Loucy (cell line): ENCODE measurements around the gene TTPAL.

ENCODE experiments used
- H2AFZ ChIP-seq: fragments of 200-600 bp; sonication (generic); 2 replicates; pipeline ENCODE4 v1.6.0; 2016; ENCODE audit warnings: antibody characterized with exemption, mild to moderate bottlenecking, low read length, moderate library complexity
- H3F3A ChIP-seq: fragments of 200-600 bp; 2 replicates; pipeline ENCODE4 v1.6.0; 2016; ENCODE audit warnings: antibody characterized with exemption, low read depth, mild to moderate bottlenecking
- H3K27me3 ChIP-seq: fragments of 200-600 bp; sonication (generic); 2 replicates; pipeline ENCODE4 v1.6.1; 2014; ENCODE audit warnings: low read length, mild to moderate bottlenecking; ENCODE audit not compliant: insufficient read depth, poor library complexity, severe bottlenecking
- H3K36me3 ChIP-seq: fragments of 200-600 bp; sonication (generic); 2 replicates; pipeline ENCODE4 v1.6.1; 2016; ENCODE audit warnings: low read length; ENCODE audit not compliant: insufficient read depth
- H3K4me1 ChIP-seq: fragments of 200-600 bp; sonication (generic); 2 replicates; pipeline ENCODE4 v1.5.1; 2014; ENCODE audit warnings: low read length, mild to moderate bottlenecking; ENCODE audit not compliant: insufficient read depth, poor library complexity, severe bottlenecking
- H3K4me2 ChIP-seq: fragments of 200-600 bp; sonication (generic); 2 replicates; pipeline ENCODE4 v1.6.0; 2014; ENCODE audit warnings: antibody characterized with exemption, low read length, low read depth, mild to moderate bottlenecking; ENCODE audit not compliant: poor library complexity, severe bottlenecking
- H3K4me3 ChIP-seq: fragments of 200-600 bp; sonication (generic); 2 replicates; pipeline ENCODE4 v1.5.1; 2014; ENCODE audit warnings: low read length, mild to moderate bottlenecking, mixed read lengths; ENCODE audit not compliant: poor library complexity, severe bottlenecking
- H3K79me2 ChIP-seq: fragments of 200-600 bp; sonication (generic); 2 replicates; pipeline ENCODE4 v1.6.1; 2014; ENCODE audit warnings: low read length; ENCODE audit not compliant: insufficient read depth
- H3K9ac ChIP-seq: fragments of 200-600 bp; sonication (generic); 2 replicates; pipeline ENCODE4 v1.6.0; 2014; ENCODE audit warnings: mild to moderate bottlenecking, low read depth, low read length, moderate library complexity; ENCODE audit not compliant: poor library complexity, severe bottlenecking
- H3K9me2 ChIP-seq: fragments of 200-600 bp; sonication (generic); replicated peaks from 2 replicates; pipeline ENCODE4 v1.6.1; 2016; ENCODE audit warnings: low read depth, low read length, mixed read lengths
- H3K9me3 ChIP-seq: fragments of 200-600 bp; sonication (generic); 2 replicates; pipeline ENCODE4 v1.6.1; 2014; ENCODE audit warnings: mild to moderate bottlenecking, antibody characterized with exemption, low read length, low read depth; ENCODE audit not compliant: insufficient read depth
- H4K20me1 ChIP-seq: fragments of 200-600 bp; sonication (generic); 2 replicates; pipeline ENCODE4 v1.6.0; 2014; ENCODE audit warnings: antibody characterized with exemption, low read length, mild to moderate bottlenecking; ENCODE audit not compliant: insufficient read depth, poor library complexity, severe bottlenecking
- CTCF ChIP-seq: fragments of 200-600 bp; sonication (generic); conservative IDR thresholded peaks from 2 replicates; pipeline ENCODE4 v1.5.1; 2014; ENCODE audit warnings: mild to moderate bottlenecking, antibody characterized with exemption, low read length
- EZH2phosphoT487 ChIP-seq: fragments of 200-600 bp; IDR thresholded peaks from 2 replicates; pipeline ENCODE4 v1.6.1; 2018; ENCODE audit warnings: antibody characterized with exemption, mild to moderate bottlenecking, moderate library complexity, borderline replicate concordance

The TTPAL gene

GRCh38 chr20:44495802-44496481 is 20.3 kb downstream of the TTPAL start:
- no peak for TF ChIP-seq CTCF
- TF ChIP-seq EZH2phosphoT487: no peak
- H3K4me2 ChIP-seq: no peak overlapping the region

GRCh38 chr20:44496976-44497375 is 21.3 kb downstream of the TTPAL start:
- H3K4me3 ChIP-seq: no peak overlapping the region
- H3K9me3 ChIP-seq: no peaks in the 10 kb centered on the region
- H3K4me2 ChIP-seq: no peak overlapping the region
- TF ChIP-seq CTCF: no peak
- no peak for TF ChIP-seq EZH2phosphoT487
- no peaks in the 10 kb centered on the region for H3K4me1 ChIP-seq
- no peaks in the 10 kb centered on the region for H3K27me3 ChIP-seq
- H3K79me2 ChIP-seq: no peaks in the 10 kb centered on the region
- H4K20me1 ChIP-seq: no peaks in the 10 kb centered on the region
- H3F3A ChIP-seq: no peaks in the 10 kb centered on the region
- H3K36me3 ChIP-seq: peaks cover 93% of the 10 kb centered on the region
- no peak overlapping the region for H2AFZ ChIP-seq
- H3K9me2 ChIP-seq: no peaks in the 10 kb centered on the region
- H3K9ac ChIP-seq: no peak overlapping the region

More at GRCh38 chr20:44495802-44496481, 20.3 kb downstream of the TTPAL start:
- Histone ChIP-seq H3K27me3 (no peaks in the 10 kb centered on the region), H3K36me3 (peaks cover 92% of the 10 kb centered on the region), H3K9me2 (no peaks in the 10 kb centered on the region), H3F3A (no peaks in the 10 kb centered on the region), H2AFZ (no peak overlapping the region), H3K4me1 (no peaks in the 10 kb centered on the region), H3K4me3 (no peak overlapping the region), H3K9ac (no peak overlapping the region), H3K79me2 (no peaks in the 10 kb centered on the region), H3K9me3 (no peaks in the 10 kb centered on the region), H4K20me1 (no peaks in the 10 kb centered on the region)

- no peaks in the 10 kb centered on the region for H3K27me3 ChIP-seq
- no peak for TF ChIP-seq CTCF
- no peak for TF ChIP-seq EZH2phosphoT487
- no peak overlapping the region for H3K4me3 ChIP-seq
- no peak overlapping the region for H3K4me2 ChIP-seq
- H3K79me2 ChIP-seq: no peaks in the 10 kb centered on the region
- no peaks in the 10 kb centered on the region for H3K9me2 ChIP-seq
- H3K4me1 ChIP-seq: no peaks in the 10 kb centered on the region
- no peak overlapping the region for H2AFZ ChIP-seq
- H4K20me1 ChIP-seq: no peaks in the 10 kb centered on the region
- H3K9me3 ChIP-seq: no peaks in the 10 kb centered on the region
- H3K36me3 ChIP-seq: peaks cover 93% of the 10 kb centered on the region
- H3K9ac ChIP-seq: no peak overlapping the region
- H3F3A ChIP-seq: no peaks in the 10 kb centered on the region
These were observed 22.1 kb downstream of the TTPAL start for GRCh38 chr20:44497761-44498160.
